Measurements from ENCODE around the gene SEPSECS.

The SEPSECS gene

GRCh38 chr4:25154594-25155265 lies 5.5 kb downstream of the SEPSECS start:
- no peak for DNase-seq

GRCh38 chr4:25146076-25146475 lies 14.2 kb downstream of the SEPSECS start:
- no peak for DNase-seq

- no peak for DNase-seq
Measured at GRCh38 chr4:25144870-25145481, 15.3 kb downstream of the SEPSECS start.

- DNase-seq, result no peak
Measured at GRCh38 chr4:25142468-25142867, 17.8 kb downstream of the SEPSECS start.

GRCh38 chr4:25141592-25141991 lies 18.7 kb downstream of the SEPSECS start:
- DNase-seq, result no peak

- DNase-seq, result no peak
Measured at GRCh38 chr4:25133132-25133531, 27.1 kb downstream of the SEPSECS start.

GRCh38 chr4:25131926-25132325 lies 28.3 kb downstream of the SEPSECS start:
- DNase-seq, result no peak

- DNase-seq, result no peak
Measured at GRCh38 chr4:25131381-25131780, 28.9 kb downstream of the SEPSECS start.

GRCh38 chr4:25129917-25130316 lies 30.3 kb downstream of the SEPSECS start:
- no peak for DNase-seq

GRCh38 chr4:25128671-25129070 lies 31.6 kb downstream of the SEPSECS start:
- no peak for DNase-seq

- DNase-seq, result no peak
Measured at GRCh38 chr4:25123236-25123635, 37.0 kb downstream of the SEPSECS start.

GRCh38 chr4:25120146-25120940 lies 39.9 kb downstream of the SEPSECS start:
- no peak for DNase-seq

GRCh38 chr4:25117716-25118472 lies 42.4 kb downstream of the SEPSECS start:
- DNase-seq, result no peak

- no peak for DNase-seq
Measured at GRCh38 chr4:25117274-25117673, 43.0 kb downstream of the SEPSECS start.

GRCh38 chr4:25113915-25114904 lies 46.0 kb downstream of the SEPSECS start:
- no peak for DNase-seq

GRCh38 chr4:25112995-25113380 lies 47.3 kb downstream of the SEPSECS start:
- DNase-seq, result no peak

- no peak for DNase-seq
Measured at GRCh38 chr4:25112366-25112994, 47.8 kb downstream of the SEPSECS start.

- no peak for DNase-seq
Measured at GRCh38 chr4:25111648-25112196, 48.5 kb downstream of the SEPSECS start.

GRCh38 chr4:25110527-25111329 lies 49.5 kb downstream of the SEPSECS start:
- no peak for DNase-seq

GRCh38 chr4:25109511-25109910 lies 50.7 kb downstream of the SEPSECS start:
- DNase-seq, result no peak

Data from stimulated activated CD4-positive, alpha-beta T cell treated with anti-CD3 and anti-CD28 coated beads, Interleukin-4, amount 100 ng/mL, for 1 hour (primary cell).